Mammary microvascular endothelial cell (primary cell): Measurements from ENCODE around the gene LRRC37A. TPM values are rescaled to one million over a fixed set of nuclear protein-coding genes. Genes with fewer than 3 reads are reported as not detected.

Experiments used
- total RNA-seq: library from RNA; depleted of rRNA; stranded (reverse); fragments of >200 nt; gene quantifications from 2 replicates; pipeline ENCODE4 v1.2.3, GENCODE V29; 2015

The LRRC37A gene
- total RNA-seq, result 0.54 and 1.1 TPM in 2 replicates

DNA sequence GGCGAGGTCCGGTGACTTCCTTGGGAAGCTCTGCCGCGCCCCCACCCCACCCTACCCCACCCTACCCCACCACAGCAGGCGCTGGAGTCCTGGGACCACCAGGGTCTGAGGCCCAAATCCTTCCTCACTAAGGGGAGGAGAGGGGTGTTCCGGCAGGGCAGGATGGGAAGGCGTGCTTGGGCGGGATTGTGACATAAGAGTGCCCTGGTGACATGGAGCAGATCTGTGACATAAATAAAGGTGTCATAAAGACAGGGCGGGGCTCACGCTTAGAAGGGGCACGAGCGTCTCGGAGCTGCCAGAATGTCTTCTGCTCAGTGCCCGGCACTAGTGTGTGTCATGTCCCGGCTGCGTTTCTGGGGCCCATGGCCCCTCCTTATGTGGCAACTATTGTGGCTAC is at the start of gene LRRC37A:
Gene LRRC37A, plus strand, starts transcription at position 301 of the 400 bp plus-strand sequence. Its CDS starts 3 bp downstream, at position 304.

DNA sequence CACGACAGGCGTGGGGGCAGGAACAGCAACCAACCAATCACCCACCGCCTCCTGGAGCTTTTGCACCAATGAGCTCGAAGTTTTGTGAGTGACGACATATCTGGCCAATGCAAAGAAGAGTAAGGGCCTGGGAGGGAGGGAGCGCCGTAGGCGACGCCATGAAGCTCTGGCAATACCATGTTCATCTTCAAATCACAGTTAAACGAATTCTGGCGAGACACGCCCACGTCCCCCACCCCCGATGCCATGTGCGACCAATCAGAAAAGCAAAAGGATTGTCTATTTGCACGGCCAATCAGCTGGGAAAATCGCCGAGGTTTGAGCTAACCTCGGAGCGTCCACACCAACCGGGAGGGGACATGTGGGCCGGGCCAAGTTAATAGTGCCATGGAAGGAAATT is 66.8 kb downstream of the LRRC37A start, which contains the start of gene ARL17B:
Gene ARL17B, minus strand, starts transcription at position 12 of the 400 bp plus-strand sequence. CDS start 3,369 bp downstream, outside the sequence.

Other genes with a start within 250 kb of the LRRC37A start
- 16.3 and 22.4 TPM in 2 replicates for gene KANSL1, start 101.7 kb upstream of the LRRC37A start, total RNA-seq
- gene ARL17B, start 66.6 kb downstream of the LRRC37A start, total RNA-seq, result 10.2 and 12.5 TPM in 2 replicates
- 2.3 and 3.2 TPM in 2 replicates for gene LRRC37A2, start 217.3 kb downstream of the LRRC37A start, total RNA-seq